Measurements from ENCODE around the gene MCTP2.

GRCh38 chr15:94532226-94532625, 300.9 kb downstream of the MCTP2 start:
- TF ChIP-seq CTCF (IDR thresholded peaks at IDR 0.05; ENCODE audit: insufficient read depth, low read length) (no peak), POLR2AphosphoS5 (IDR thresholded peaks at IDR 0.05; ENCODE audit: low read depth) (no peak)
